ENCODE results near the gene BBS7.

DNA sequence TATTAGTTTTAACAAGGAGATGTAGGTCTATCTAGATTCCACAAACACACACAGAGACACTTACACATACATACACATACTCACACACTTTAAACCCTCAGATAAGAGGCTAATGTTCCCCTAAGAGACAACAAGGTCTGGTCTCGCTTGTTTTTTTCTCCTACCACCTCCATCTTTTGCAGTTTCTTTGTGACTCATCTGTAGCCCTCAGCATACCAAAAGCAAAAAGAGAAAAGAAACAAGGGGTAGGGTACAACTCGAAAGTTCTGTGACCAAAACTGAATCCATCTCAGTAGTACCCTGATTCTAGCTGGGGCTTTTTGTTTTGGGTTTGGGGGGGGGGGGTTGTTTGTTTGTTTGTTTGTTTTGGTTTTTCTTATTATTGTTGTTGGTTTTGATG lies 81.4 kb downstream of the BBS7 start:
- TF ChIP-seq, protein P1, sequence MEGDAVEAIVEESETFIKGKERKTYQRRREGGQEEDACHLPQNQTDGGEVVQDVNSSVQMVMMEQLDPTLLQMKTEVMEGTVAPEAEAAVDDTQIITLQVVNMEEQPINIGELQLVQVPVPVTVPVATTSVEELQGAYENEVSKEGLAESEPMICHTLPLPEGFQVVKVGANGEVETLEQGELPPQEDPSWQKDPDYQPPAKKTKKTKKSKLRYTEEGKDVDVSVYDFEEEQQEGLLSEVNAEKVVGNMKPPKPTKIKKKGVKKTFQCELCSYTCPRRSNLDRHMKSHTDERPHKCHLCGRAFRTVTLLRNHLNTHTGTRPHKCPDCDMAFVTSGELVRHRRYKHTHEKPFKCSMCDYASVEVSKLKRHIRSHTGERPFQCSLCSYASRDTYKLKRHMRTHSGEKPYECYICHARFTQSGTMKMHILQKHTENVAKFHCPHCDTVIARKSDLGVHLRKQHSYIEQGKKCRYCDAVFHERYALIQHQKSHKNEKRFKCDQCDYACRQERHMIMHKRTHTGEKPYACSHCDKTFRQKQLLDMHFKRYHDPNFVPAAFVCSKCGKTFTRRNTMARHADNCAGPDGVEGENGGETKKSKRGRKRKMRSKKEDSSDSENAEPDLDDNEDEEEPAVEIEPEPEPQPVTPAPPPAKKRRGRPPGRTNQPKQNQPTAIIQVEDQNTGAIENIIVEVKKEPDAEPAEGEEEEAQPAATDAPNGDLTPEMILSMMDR (conservative IDR thresholded peaks at IDR 0.05 in 1 of 2, IDR thresholded peaks at IDR 0.05 in 1 of 2; ENCODE audit: low read depth in 1 of 2, low read length in 2 of 2), result no peak
- no peak for TF ChIP-seq EZH2 (IDR thresholded peaks at IDR 0.05; ENCODE audit: low read length, missing control alignments)
